SK-N-MC (cell line): ENCODE data around the gene CNGB1.

Source experiments
- EZH2 ChIP-seq: fragments of 200-600 bp; sonication (generic); IDR thresholded peaks from one replicate; pipeline ENCODE4 v1.6.1; 2017; ENCODE audit warnings: antibody characterized with exemption
- FOXP2 ChIP-seq: optimal IDR thresholded peaks from 2 replicates; pipeline ENCODE3; 2011; ENCODE audit warnings: mild to moderate bottlenecking, moderate library complexity; ENCODE audit not compliant: insufficient read depth; ENCODE audit errors: extremely low read length, control extremely low read depth
- POLR2AphosphoS5 ChIP-seq: IDR thresholded peaks from 2 replicates; pipeline ENCODE4 v1.6.1; 2012; ENCODE audit warnings: mild to moderate bottlenecking, low read depth, low read length, borderline replicate concordance

DNA sequence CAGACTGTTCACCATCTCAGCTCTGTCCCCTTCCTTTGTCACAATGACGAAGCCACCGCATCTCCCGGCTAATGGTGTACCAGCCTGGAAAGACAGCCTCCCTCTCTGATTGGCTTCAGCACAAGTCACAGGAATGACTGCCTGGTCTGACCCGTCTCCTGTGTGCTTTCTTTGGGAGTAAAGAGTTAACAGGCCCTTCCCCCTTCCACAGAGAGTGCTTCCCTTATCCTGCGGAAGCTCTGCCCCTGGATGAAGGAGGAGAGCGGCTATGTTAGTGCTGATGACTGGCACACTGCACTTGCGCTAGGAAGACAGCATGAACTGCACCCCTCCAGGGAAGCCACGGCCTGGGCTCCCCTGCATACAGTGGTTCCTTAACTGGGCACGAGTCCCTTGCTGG, 41.6 kb upstream of the CNGB1 start:
- TF ChIP-seq POLR2AphosphoS5 (no peak), EZH2 (no peak), FOXP2 (no peak)
